ENCODE results near the gene PFDN1. TPM values are rescaled to one million over a fixed set of nuclear protein-coding genes. Genes with fewer than 3 reads are reported as not detected.

The PFDN1 gene
- total and polyA plus RNA-seq, 10 of the 15 experiments (the other 5 are each of a cell fraction or from before 2014, with no cell fraction given): 62.9 to 193 (median 102) TPM

- TF ChIP-seq, protein P1, sequence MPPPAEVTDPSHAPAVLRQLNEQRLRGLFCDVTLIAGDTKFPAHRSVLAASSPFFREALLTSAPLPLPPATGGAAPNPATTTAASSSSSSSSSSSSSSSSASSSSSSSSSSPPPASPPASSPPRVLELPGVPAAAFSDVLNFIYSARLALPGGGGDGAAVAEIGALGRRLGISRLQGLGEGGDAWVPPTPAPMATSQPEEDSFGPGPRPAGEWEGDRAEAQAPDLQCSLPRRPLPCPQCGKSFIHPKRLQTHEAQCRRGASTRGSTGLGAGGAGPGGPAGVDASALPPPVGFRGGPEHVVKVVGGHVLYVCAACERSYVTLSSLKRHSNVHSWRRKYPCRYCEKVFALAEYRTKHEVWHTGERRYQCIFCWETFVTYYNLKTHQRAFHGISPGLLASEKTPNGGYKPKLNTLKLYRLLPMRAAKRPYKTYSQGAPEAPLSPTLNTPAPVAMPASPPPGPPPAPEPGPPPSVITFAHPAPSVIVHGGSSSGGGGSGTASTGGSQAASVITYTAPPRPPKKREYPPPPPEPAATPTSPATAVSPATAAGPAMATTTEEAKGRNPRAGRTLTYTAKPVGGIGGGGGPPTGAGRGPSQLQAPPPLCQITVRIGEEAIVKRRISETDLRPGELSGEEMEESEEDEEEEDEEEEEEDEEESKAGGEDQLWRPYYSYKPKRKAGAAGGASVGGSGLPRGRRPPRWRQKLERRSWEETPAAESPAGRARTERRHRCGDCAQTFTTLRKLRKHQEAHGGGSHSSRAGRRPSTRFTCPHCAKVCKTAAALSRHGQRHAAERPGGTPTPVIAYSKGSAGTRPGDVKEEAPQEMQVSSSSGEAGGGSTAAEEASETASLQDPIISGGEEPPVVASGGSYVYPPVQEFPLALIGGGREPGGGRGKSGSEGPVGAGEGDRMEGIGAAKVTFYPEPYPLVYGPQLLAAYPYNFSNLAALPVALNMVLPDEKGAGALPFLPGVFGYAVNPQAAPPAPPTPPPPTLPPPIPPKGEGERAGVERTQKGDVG (CRISPR knock-in tag; IDR thresholded peaks at IDR 0.05): no peak
- TF ChIP-seq CBX5 (IDR thresholded peaks at IDR 0.05; ENCODE audit: low read depth) (no peak), BMI1 (IDR thresholded peaks at IDR 0.05; ENCODE audit: borderline replicate concordance) (no peak), CBX3 (IDR thresholded peaks at IDR 0.05; ENCODE audit: borderline replicate concordance, low read depth) (no peak), MYB (IDR thresholded peaks at IDR 0.05; ENCODE audit: borderline replicate concordance, low read depth, low read length) (no peak), BACH1 (IDR thresholded peaks at IDR 0.05; ENCODE audit: borderline replicate concordance) (no peak), NFXL1 (IDR thresholded peaks at IDR 0.05; ENCODE audit: borderline replicate concordance) (no peak), TCF12 (IDR thresholded peaks at IDR 0.05; ENCODE audit: low read depth, low read length) (no peak), YY1 (IDR thresholded peaks at IDR 0.05; ENCODE audit: low read depth, low read length) (0 out of 2 replicates have a peak, but pooled peaks have one; percentile 21), NR2F1 (conservative IDR thresholded peaks at IDR 0.05) (peak; percentile 26; the same call in 1 of the 2 replicates), POLR2AphosphoS2 (IDR thresholded peaks at IDR 0.05; ENCODE audit: low read depth, low read length) (no peak), SMARCA5 (IDR thresholded peaks at IDR 0.05) (0 out of 2 replicates have a peak, but pooled peaks have one; percentile 25), TAF1 (IDR thresholded peaks at IDR 0.05; ENCODE audit: borderline replicate concordance, low read depth, low read length) (no peak), PKNOX1 (IDR thresholded peaks at IDR 0.05) (peak; percentile 95)
- TF ChIP-seq, protein P2, sequence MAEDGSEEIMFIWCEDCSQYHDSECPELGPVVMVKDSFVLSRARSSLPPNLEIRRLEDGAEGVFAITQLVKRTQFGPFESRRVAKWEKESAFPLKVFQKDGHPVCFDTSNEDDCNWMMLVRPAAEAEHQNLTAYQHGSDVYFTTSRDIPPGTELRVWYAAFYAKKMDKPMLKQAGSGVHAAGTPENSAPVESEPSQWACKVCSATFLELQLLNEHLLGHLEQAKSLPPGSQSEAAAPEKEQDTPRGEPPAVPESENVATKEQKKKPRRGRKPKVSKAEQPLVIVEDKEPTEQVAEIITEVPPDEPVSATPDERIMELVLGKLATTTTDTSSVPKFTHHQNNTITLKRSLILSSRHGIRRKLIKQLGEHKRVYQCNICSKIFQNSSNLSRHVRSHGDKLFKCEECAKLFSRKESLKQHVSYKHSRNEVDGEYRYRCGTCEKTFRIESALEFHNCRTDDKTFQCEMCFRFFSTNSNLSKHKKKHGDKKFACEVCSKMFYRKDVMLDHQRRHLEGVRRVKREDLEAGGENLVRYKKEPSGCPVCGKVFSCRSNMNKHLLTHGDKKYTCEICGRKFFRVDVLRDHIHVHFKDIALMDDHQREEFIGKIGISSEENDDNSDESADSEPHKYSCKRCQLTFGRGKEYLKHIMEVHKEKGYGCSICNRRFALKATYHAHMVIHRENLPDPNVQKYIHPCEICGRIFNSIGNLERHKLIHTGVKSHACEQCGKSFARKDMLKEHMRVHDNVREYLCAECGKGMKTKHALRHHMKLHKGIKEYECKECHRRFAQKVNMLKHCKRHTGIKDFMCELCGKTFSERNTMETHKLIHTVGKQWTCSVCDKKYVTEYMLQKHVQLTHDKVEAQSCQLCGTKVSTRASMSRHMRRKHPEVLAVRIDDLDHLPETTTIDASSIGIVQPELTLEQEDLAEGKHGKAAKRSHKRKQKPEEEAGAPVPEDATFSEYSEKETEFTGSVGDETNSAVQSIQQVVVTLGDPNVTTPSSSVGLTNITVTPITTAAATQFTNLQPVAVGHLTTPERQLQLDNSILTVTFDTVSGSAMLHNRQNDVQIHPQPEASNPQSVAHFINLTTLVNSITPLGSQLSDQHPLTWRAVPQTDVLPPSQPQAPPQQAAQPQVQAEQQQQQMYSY (CRISPR knock-in tag; IDR thresholded peaks at IDR 0.05): no peak
- TF ChIP-seq, protein P3, sequence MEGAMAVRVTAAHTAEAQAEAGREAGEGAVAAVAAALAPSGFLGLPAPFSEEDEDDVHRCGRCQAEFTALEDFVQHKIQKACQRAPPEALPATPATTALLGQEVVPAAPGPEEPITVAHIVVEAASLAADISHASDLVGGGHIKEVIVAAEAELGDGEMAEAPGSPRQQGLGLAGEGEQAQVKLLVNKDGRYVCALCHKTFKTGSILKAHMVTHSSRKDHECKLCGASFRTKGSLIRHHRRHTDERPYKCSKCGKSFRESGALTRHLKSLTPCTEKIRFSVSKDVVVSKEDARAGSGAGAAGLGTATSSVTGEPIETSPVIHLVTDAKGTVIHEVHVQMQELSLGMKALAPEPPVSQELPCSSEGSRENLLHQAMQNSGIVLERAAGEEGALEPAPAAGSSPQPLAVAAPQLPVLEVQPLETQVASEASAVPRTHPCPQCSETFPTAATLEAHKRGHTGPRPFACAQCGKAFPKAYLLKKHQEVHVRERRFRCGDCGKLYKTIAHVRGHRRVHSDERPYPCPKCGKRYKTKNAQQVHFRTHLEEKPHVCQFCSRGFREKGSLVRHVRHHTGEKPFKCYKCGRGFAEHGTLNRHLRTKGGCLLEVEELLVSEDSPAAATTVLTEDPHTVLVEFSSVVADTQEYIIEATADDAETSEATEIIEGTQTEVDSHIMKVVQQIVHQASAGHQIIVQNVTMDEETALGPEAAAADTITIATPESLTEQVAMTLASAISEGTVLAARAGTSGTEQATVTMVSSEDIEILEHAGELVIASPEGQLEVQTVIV (IDR thresholded peaks at IDR 0.05; ENCODE audit: borderline replicate concordance, partially characterized antibody): no peak
- TF ChIP-seq, protein P4, sequence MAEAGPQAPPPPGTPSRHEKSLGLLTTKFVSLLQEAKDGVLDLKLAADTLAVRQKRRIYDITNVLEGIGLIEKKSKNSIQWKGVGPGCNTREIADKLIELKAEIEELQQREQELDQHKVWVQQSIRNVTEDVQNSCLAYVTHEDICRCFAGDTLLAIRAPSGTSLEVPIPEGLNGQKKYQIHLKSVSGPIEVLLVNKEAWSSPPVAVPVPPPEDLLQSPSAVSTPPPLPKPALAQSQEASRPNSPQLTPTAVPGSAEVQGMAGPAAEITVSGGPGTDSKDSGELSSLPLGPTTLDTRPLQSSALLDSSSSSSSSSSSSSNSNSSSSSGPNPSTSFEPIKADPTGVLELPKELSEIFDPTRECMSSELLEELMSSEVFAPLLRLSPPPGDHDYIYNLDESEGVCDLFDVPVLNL (IDR thresholded peaks at IDR 0.05; ENCODE audit: low read depth, low read length): no peak
Observed at GRCh38 chr5:140346348-140347221, 43.7 kb upstream of the PFDN1 start, which contains the start of gene HBEGF (continued).
